Testis (tissue), 2 donors: Measurements from ENCODE around the gene NFATC2.

Experiments
- POLR2A ChIP-seq: fragments of 450-650 bp; IDR thresholded peaks from one replicate; pipeline ENCODE4 v1.6.1; 2017; ENCODE audit warnings: antibody characterized with exemption, mild to moderate bottlenecking, moderate library complexity
- TF ChIP-seq, protein P1 (sequence below), 3 experiments: fragments of 450-650 bp in 2 of 3; fragments of 200-600 bp in 1 of 3; sonication (generic) in 1 of 3; IDR thresholded peaks; one replicate each; pipeline ENCODE4 v1.5.1; 2016 to 2019; ENCODE audit warnings: antibody characterized with exemption in 3 of 3, mild to moderate bottlenecking in 2 of 3, moderate library complexity in 1 of 3

- no peak for TF ChIP-seq POLR2A
- TF ChIP-seq, protein P1, sequence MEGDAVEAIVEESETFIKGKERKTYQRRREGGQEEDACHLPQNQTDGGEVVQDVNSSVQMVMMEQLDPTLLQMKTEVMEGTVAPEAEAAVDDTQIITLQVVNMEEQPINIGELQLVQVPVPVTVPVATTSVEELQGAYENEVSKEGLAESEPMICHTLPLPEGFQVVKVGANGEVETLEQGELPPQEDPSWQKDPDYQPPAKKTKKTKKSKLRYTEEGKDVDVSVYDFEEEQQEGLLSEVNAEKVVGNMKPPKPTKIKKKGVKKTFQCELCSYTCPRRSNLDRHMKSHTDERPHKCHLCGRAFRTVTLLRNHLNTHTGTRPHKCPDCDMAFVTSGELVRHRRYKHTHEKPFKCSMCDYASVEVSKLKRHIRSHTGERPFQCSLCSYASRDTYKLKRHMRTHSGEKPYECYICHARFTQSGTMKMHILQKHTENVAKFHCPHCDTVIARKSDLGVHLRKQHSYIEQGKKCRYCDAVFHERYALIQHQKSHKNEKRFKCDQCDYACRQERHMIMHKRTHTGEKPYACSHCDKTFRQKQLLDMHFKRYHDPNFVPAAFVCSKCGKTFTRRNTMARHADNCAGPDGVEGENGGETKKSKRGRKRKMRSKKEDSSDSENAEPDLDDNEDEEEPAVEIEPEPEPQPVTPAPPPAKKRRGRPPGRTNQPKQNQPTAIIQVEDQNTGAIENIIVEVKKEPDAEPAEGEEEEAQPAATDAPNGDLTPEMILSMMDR (IDR thresholded peaks at IDR 0.05) = no peak
Measured at GRCh38 chr20:51361258-51361657, 181.3 kb downstream of the NFATC2 start.
